Kasumi-1 (cell line): ENCODE results near the gene NCK1.

Experiments
- DNase-seq, 2 experiments: peaks; one replicate each; lab custom pipeline; 2025; lab: John Stamatoyannopoulos, UW

NCK1 gene

DNA sequence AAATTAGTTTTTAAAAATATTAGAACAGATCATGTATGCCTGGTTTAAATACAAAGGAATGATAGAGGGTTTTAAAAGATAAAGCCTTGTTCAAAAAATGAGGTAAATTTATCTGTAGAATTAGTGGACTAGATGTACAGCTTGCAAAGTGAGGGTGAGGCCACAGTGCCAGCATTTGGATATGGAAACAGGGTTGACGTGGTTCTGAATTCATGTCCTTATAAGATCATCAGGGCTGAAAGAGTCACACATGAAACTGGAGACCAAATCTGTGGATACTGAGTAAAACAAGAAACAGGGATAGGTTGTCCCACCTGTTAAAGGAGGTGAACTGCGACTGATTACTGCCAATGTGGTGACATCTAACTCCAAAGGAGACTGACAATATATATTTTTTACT, 46.3 kb downstream of the NCK1 start:
- DNase-seq, result no peak

DNA sequence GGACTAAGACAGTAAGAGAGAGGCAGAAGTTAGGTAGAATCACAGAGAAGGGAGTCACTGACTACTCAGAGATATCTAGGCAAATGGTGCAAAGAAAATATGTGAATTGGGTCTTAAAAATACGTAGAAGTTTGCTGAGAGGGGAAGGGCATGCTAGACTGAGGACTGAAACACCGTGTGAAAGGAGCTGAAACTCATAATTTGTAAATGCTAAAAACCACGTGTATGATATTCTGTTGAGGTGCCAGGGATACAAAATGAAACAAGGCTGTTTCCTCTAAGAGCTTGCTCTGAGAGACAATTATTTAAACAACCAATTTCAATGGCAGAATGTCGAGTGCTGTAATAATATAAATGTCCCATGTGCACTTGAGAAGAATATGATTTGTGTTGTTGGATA, 47.2 kb downstream of the NCK1 start:
- no peak for DNase-seq

DNA sequence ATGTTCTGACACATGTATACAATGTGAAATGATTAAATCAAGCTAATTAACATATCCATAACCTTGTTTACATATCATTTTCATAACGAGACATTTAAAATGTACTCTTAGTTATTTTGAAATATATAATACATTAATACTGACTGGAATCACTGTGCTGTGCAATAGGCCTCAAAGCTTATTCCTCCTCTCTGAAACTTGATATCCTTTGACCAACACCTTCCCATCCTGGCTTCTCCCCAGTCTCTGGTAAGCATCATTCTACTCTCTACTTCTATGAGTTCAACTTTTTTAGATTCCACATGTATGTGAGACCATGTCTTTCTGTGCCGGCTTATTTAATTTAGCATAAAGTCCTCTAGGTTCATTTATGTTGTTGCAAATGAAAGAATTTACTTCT, 48.7 kb downstream of the NCK1 start:
- no peak for DNase-seq

DNA sequence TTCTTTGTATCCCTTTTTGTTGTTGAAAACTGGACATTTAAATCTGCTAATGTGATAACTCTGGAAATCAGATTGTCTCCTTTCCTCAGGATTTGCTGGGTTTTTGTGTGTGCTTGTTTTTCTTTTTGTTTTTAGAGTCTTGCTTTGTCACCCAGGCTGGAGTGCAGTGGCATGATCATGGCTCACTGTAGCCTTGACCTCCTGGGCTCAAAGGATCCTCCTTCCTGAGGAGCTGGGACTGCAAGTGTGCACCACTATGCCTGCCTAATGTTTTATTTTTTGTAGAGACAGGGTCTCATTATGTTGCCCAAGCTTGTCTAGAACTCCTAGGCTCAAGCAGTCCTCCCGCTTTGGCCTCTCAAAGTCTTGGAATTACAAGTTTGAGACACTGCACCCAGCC, 51.2 kb downstream of the NCK1 start:
- no peak for DNase-seq

GRCh38 chr3:136914739-136915138, 52.7 kb downstream of the NCK1 start:
- no peak for DNase-seq

GRCh38 chr3:136916223-136916622, 54.2 kb downstream of the NCK1 start:
- no peak for DNase-seq

GRCh38 chr3:136919799-136920580, 58.0 kb downstream of the NCK1 start:
- no peak for DNase-seq

- DNase-seq, result no peak
These were observed 59.0 kb downstream of the NCK1 start for GRCh38 chr3:136920904-136921611.

DNA sequence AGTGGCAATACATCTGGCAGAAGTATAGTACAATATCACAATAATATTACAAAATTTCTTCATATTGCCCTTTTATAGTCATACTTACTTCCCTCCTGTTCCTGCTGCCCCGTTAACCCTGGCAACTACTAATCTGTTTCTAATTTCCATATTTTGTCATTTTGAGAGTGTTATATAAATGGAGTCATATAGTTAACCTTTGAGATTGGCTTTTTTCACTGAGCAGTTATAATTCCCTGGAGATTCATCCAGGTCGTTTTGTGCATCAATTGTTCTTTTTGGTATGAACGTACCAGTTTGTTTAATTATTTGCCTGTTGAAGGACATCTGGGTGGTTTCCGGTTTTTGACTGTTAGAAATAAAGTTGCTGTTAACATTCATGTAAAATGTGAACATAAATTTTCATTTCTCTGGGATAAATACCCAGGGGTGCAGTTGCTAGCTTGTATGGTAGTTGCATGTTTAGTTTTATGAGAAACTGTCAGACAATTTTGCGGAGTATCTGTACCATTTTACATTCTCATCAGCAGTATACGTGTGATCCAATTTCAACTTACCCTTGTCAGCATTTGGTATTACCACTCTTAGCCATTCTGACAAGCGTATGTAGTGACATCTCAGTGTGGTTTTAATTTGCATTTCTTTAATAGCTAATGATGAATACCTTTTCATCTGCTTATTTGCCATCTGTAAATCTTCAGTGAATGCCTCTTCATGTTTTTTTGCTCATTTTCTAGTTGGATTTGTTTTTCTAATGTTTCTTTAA, 63.6 kb downstream of the NCK1 start:
- DNase-seq, result no peak

- no peak for DNase-seq
These were observed 66.2 kb downstream of the NCK1 start for GRCh38 chr3:136928240-136928639.

DNA sequence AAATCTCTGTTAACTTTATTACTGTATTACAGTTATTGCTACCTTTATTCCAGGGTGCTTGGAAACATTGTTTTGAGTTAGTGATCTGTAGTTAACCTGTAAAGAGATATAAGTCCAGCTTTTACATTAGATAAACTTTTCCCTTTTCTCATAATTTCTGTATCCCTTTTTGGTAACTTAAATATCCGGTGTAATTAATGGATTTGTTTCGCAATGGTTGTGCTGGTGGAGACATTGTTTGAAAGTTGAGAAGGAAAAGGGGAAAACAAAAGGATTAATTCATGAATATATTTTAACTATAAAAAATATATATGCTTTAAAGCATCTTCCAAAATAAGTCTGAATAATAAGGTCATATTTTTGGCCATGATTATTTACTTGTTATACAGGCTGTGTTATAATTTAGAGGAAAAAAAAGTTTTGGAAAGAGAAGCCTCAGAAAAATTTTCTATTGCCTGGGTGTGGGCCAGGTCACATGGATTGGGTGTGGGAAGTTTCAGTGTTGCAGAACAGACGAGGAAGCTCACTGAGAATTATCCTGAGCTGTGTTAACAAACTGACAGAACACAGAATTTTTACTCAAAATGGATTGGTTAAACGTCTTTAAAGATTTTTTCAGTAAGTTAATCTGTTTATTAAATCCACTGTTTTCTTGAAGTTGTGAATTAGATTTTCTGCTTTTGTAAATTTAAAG, 68.1 kb downstream of the NCK1 start:
- peak in 1 of 2 experiments; percentile 34 for DNase-seq

DNA sequence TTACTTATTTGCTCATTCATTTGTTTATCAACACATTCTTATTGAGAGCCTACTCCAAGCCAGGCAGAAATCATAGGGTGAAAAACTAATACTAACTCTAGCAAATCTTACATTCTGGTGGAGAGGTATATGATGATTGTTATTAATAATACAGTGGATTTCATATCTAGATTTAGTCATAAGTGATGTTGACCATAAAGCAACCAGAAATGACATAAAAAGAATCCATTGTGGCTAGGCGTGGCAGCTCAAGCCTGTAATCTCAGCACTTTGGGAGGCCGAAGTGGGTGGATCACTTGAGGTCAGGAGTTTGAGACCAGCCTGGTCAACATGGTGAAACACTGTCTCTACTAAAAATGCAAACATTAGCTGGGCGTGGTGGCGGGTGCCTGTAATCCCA, 69.6 kb downstream of the NCK1 start:
- DNase-seq, result no peak

DNA sequence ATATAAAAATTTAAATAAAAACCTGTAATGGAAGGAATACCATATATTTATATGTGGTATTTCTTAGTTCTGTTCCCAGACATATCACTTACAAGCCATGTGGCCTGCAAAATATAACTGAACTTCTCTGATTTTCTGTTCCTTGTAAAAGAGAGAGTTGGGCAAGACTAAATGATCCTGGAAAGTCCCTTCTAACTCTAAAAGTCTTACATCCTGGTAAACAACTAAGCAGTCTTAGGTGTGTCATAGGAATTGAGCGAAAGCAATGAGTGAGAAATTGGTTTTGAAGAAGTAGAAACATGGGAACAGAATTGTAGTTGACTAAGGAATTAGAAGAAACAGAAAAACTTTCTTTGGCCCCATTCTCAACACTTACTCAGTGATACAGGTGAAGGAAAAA, 70.5 kb downstream of the NCK1 start:
- DNase-seq, result no peak

DNA sequence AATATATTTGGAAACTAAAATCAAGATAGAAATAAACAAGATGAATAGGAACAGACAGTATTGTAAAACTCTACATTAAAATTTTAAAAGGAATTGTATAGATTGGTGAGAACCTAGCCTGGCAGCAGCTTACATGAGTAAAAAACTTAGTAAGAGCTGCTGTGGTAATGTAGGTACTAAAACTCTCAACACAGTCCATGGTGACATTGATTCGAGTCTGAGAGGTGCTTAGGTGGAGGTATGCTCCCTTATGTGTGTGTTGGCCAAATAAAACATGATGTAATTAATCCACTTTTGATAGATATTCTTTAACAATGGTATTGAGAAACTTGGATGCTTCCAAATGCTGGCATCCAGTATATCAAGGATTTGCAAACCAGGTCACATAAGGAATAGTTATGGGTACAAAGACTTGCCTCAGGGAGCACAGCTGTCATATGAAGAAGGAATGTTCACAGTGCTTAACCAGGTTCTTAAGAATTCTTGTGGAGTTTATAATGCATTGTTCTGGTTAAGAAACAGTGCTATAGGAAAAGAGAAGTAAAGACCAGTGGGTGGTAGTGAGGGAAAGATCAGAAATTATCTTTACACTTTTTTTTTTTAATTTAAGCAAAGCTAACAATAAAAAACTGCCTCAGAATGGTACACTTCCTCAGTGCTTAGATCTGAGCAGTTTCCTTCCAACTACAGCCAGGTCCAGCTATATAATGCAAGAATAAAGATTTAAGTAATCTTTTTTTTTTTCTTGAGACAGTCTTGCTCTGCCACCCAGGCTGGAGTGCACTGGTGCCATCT, 71.2 kb downstream of the NCK1 start:
- no peak for DNase-seq

DNA sequence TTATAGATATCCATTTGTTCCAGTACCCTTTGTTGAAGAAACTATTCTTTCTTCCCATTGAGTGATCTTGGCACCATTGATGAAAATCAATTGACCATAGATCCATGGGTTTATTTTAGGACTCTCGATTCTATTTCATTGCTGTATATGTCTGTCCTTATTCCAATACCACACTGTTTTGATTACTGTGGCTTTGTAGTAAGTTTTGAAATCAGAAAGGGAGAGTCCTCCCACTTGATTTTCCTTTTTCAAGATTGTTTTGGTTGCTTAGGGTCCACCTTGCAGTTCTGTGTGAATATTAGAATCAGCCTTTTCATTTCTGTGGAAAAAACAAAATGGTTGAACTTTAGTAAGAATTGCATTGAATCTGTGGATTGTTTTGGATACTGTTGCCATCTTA, 75.2 kb downstream of the NCK1 start:
- DNase-seq, result no peak

- DNase-seq, result no peak
These were observed 75.8 kb downstream of the NCK1 start for GRCh38 chr3:136937851-136938250.

DNA sequence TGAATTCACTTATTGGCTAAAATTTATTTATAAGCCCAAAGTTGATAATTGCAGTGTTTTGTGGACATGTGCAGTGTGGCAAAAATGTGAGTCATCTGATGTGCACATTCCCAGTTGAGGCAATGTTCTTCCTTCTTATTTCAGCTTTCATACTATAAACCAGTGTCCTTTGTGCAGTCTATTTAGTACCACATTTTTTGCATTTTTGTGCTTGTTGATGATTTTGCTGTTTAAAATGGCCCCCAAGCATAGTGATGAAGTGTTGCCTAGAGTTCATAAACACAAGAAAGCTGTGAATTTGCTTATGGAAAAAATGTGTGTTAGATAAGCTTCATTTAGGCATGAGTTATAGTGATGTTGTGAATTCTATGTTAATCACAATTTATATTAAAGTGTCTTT, 76.3 kb downstream of the NCK1 start:
- DNase-seq, result no peak

GRCh38 chr3:136939489-136939888, 77.5 kb downstream of the NCK1 start:
- no peak for DNase-seq

DNA sequence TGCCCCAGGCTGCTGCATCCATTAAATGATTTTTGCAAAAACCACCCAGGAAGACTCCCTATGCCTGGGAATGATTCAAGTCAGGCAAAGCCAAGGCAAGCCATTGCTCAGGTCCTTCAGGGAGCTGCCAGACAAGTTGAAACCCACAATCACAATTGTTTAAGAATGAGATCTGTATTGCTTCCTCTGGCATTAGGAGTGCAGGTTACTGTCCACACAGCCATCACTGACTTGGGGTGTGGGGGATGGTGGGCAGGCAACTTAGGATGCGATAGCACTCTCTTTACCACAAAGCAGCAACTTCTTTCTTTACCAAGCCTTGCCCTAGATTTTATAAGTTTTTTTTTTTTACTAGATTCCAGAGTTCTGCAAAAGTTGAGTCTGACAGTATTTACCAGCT, 80.8 kb downstream of the NCK1 start:
- no peak for DNase-seq

DNA sequence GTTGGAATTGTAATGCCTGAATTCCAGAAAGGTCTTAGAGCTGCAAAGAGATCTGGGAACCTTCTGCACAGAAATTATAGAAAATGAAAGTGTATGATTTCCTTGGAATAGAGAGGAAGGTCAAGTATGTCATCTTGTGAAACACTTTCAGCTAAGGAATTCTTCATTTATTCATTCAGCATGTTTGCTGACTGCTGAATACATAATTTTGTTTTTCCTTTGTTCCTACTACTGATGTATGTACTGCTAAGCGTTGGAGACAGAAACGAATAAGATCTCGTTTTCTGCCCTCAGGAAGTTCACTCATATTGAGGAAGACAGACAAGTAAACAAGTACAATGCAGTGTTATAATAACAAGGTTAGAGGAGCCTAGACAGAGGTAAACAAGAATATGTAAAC, 81.4 kb downstream of the NCK1 start:
- DNase-seq, result no peak

DNA sequence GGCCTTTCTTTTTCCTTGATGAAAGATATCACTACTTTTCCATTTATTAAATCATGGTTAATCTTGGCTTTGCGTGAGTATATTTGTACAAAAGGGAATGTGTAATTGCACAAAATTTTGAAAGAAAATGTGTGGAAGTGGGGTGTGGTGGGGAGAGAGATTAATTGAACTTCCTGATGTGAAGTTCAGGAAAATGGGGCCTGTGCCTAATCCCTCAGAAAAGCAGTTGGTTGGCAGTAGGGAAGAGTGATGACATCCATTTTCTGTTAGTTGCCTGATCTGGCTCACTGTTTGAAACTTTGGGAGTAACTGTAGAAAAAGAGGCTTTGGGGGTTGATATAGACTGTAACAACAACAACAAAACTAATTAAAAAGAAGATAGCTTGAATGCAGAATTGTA, 85.0 kb downstream of the NCK1 start:
- no peak for DNase-seq

GRCh38 chr3:136947477-136947876, 85.5 kb downstream of the NCK1 start:
- no peak for DNase-seq
